Measurements from ENCODE around the gene KRT222.

KRT222 gene

GRCh38 chr17:40659911-40660310 is 5.1 kb downstream of the KRT222 start:
- in situ Hi-C loops (cut with MboI; ENCODE audit: low sequenced_read_pairs): no loop called here

- in situ Hi-C loops (cut with MboI; ENCODE audit: low sequenced_read_pairs): no loop called here
Measured at GRCh38 chr17:40658396-40658795, 6.6 kb downstream of the KRT222 start.

GRCh38 chr17:40651939-40652338 is 13.0 kb downstream of the KRT222 start:
- in situ Hi-C loops (cut with MboI; ENCODE audit: low sequenced_read_pairs): no loop called here

GRCh38 chr17:40648384-40648968 is 16.5 kb downstream of the KRT222 start:
- in situ Hi-C loops (cut with MboI; ENCODE audit: low sequenced_read_pairs): no loop called here

GRCh38 chr17:40647624-40648383 is 17.2 kb downstream of the KRT222 start, which contains the start of gene SMARCE1:
SMARCE1 (minus strand) TSS chr17:40647818; CDS start chr17:40645802, 2,016 bp downstream.
- in situ Hi-C loops (cut with MboI; ENCODE audit: low sequenced_read_pairs): no loop called here

GRCh38 chr17:40646791-40647623 is 18.0 kb downstream of the KRT222 start:
- in situ Hi-C loops (cut with MboI; ENCODE audit: low sequenced_read_pairs): no loop called here

GRCh38 chr17:40645943-40646342 is 19.0 kb downstream of the KRT222 start:
- in situ Hi-C loops (cut with MboI; ENCODE audit: low sequenced_read_pairs): no loop called here

- in situ Hi-C loops (cut with MboI; ENCODE audit: low sequenced_read_pairs): no loop called here
Measured at GRCh38 chr17:40645291-40645690, 19.7 kb downstream of the KRT222 start.

- in situ Hi-C loops (cut with MboI; ENCODE audit: low sequenced_read_pairs): no loop called here
Measured at GRCh38 chr17:40637931-40638330, 27.0 kb downstream of the KRT222 start.

GRCh38 chr17:40633871-40634270 is 31.1 kb downstream of the KRT222 start:
- in situ Hi-C loops (cut with MboI; ENCODE audit: low sequenced_read_pairs): no loop called here

- in situ Hi-C loops (cut with MboI; ENCODE audit: low sequenced_read_pairs): no loop called here
Measured at GRCh38 chr17:40632216-40632615, 32.8 kb downstream of the KRT222 start.

- in situ Hi-C loops (cut with MboI; ENCODE audit: low sequenced_read_pairs): no loop called here
Measured at GRCh38 chr17:40629842-40630241, 35.1 kb downstream of the KRT222 start.

- in situ Hi-C loops (cut with MboI; ENCODE audit: low sequenced_read_pairs): no loop called here
Measured at GRCh38 chr17:40625311-40625710, 39.7 kb downstream of the KRT222 start.

GRCh38 chr17:40623419-40624210 is 41.4 kb downstream of the KRT222 start:
- in situ Hi-C loops (cut with MboI; ENCODE audit: low sequenced_read_pairs): no loop called here

GRCh38 chr17:40622509-40622928 is 42.5 kb downstream of the KRT222 start:
- in situ Hi-C loops (cut with MboI; ENCODE audit: low sequenced_read_pairs): no loop called here

- in situ Hi-C loops (cut with MboI; ENCODE audit: low sequenced_read_pairs): no loop called here
Measured at GRCh38 chr17:40621578-40621977, 43.4 kb downstream of the KRT222 start.

- in situ Hi-C loops (cut with MboI; ENCODE audit: low sequenced_read_pairs): no loop called here
Measured at GRCh38 chr17:40621019-40621418, 44.0 kb downstream of the KRT222 start.

GRCh38 chr17:40618754-40619625 is 46.0 kb downstream of the KRT222 start:
- in situ Hi-C loops (cut with MboI; ENCODE audit: low sequenced_read_pairs): no loop called here

- in situ Hi-C loops (cut with MboI; ENCODE audit: low sequenced_read_pairs): no loop called here
Measured at GRCh38 chr17:40617678-40618240, 47.2 kb downstream of the KRT222 start.

Measured in HL-60/S4 (cell line).